Nucleus accumbens (tissue), 56 donors: Measurements from ENCODE around the gene LCE2A.
"Not testable (repeated sequence)": the region's sequence is repeated elsewhere in the genome, so short reads cannot be mapped to it uniquely, and the experiment has no call there.

ENCODE experiments used
- DNase-seq, 56 donors: peaks; one replicate each; lab custom pipeline; 2025; lab: John Stamatoyannopoulos, UW

Gene LCE2A, protein sequence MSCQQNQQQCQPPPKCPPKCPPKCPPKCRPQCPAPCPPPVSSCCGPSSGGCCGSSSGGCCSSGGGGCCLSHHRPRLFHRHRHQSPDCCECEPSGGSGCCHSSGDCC

DNA sequence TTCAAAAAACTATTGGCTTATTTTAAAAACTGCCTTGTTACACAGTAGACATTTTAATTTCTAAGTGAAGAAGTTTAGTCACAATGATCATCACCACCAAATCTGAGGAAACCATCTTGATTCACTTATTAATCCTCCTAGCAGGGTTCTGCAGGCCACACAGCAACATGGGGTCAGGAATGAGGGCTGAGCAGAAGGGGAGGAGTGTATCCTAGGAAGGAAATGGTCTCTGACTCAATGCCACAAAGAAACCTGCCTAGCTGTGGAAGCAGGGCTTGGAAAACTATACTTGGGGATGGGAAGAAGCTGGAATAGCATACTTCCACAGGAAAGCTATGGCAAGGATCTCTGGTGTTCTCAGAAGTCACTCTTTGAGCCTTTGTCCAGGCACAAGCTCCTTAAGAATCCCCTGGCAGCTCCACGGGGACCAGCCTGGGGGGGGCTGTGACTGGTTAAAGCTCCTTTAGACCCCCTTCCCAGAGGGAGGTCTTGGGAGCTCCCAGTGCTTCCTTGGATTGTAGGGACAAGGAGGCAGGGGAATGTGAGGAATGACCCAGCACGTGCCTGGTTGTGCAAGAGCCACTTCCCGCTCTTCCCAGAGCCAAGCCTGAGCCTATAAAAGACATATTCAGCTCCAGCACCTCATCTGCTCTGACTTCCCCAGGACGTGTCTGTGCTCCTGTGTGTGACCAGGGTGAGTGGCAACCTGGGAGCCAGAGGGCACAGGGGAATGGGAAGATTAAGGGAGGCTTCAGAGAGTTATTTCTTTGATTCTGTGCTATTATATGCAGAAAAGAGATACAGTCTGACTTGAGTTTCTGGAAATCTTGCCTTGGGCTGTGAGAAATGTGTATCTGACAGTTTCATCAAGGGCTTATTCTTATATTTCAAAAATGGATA lies at the start of gene LCE2A:
Gene LCE2A, plus strand, starts transcription at position 645 of the 900 bp plus-strand sequence. CDS start 557 bp downstream, outside the sequence.
- no peak for DNase-seq

DNA sequence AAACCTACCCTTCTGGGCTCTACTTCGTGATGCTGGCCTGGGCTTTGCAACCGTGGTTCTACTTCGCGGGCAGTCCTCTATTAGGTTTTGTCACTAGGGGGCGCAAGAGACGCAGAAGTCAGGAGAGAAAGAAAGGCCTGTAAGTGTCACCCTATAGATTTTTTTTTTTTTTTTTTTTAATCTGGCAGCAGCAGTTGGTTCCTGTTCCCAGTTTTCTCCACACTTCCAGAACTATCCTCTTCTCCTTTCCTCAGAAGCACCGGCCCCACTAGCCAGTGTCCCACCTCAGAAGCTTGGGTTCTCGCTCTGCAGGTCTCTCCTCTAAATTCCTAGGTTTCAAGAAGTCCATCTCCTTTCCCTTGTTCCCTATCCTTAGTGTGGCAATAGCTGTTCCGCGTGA lies 44.0 kb upstream of the LCE2A start:
- peak in 27 of 56 donors; percentile 0 to 35 (median 4) for DNase-seq

DNA sequence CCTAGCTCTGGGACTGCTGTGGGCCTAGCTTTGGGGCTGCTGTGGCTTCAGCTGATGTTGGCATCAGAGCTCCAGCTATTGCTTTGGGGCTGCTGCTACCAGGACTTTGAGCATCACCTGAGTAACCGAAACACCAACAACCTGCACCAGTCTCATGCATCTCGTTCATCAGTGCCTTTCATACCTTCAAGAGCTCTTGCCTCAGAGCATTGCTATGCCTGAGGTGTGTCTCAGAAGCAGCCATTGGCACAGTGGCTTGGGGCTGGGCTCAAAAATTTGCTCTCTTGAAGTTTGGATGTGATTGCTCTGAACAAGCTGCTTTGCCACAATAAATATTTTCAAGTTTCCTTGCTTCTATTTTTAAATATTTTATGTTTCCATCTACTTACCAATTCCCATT lies 41.7 kb upstream of the LCE2A start:
- no peak for DNase-seq

DNA sequence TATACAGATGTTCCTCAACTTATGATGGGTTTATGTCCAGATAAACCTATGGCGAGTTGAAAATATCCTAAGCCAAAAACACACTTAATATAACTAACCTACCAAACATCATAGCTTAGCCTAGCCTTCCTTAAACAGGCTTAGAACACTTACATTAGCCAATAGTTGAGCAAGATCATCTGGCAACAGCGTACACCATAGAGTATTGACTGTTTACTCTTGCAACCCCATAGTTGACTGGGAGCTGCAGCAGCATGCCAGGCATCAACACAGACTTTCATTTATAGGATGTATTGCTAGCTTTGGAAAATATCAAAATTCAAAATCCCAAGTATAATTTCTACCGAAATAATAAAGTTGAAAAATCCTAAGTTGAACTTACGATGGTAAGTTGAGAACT lies 40.5 kb upstream of the LCE2A start:
- no peak for DNase-seq

DNA sequence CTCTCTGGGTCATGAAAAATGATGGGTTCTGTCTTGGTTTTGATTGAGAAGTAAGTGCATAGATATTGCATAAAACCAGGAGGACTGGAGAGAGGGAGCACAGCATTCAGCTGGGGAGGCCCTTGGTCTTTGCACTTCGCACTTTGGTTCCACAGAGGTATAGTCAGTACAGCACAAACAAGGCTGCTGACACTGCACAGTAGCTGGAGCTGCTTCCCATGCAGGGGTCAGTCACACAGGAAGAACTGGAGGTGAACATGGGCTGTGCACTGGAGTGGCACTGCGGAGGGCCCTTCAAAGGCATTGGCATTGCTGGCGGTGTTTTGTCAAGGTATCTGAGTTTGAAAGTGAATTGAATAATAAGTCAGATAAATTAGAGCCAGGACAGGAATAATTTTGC lies 39.5 kb upstream of the LCE2A start:
- no peak for DNase-seq

DNA sequence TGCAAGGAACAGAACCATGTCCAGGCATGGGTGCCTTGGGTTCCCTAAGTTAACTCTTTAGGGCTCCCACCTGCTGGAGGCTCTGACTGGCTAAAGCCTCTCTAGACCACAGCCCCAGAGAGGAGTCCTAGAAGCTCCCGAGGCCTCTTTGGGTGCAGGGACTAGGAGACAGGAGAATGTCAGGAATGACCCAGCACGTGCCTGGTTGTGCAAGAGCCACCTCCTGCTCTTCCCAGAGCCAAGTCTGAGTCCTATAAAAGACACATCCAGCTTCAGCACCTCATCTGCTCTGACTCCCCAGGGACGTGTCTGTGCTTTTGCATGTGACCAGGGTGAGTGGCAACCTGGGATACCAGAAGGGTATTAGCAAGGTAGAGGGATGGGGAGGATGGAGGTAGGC lies 35.0 kb upstream of the LCE2A start, which contains the start of gene LCE2D:
Gene LCE2D, plus strand, starts transcription at position 283 of the 400 bp plus-strand sequence. CDS start 726 bp downstream, outside the sequence.
- no peak for DNase-seq

DNA sequence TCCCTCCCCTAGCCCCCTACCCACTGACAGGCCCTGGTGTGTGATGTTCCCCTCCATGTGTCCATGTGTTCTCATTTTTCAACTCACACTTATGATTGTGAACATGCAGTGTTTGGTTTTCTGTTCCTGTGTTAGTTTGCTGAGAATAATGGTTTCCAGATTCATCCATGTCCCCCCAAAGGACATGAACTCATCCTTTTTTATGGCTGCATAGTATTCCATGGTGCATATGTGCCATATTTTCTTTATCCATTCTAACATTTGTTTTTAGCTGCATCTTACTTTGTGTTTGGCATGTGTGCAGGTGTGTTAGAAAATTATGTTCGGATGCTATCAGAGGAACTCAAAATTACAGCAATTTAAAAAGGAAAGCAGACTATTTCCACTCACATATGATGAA lies 32.0 kb upstream of the LCE2A start:
- DNase-seq, result not testable (repeated sequence)

DNA sequence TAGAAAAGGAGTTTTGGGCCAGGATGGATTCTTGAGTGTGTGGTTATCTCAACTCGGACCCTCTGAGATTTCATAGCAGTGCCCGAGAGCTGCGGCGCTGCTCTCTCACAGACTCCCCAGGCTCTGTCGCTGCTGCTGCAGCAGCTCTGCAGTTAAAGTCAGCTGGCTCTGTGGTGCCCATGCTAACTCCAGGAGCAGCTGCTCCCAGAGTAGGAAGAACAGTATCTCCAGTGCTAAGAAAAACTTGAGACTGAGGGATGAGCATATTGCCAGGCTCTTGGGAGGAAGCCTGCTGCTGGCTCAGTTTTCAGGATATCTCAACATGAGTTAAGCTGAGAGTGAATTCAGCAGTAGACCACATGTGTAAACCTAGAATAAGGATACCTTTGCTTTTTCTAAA lies 30.5 kb upstream of the LCE2A start:
- DNase-seq, result no peak

DNA sequence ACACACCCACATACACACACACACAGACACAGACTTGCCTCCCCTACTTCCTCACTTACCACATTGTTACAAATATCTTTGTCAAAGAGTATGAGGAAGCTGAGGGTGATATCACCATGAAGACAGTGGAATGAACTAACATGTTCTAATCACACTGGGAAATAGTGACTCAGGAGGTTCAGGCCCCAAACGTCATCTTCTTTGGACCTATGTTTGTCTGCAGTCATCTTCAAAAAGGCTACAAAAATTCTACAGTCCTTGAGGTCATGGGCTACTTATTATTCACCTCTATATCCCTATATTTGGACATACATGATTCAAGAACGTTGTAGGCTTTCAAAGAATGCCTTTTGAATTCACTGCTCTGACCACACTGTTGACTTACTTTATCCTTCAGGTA lies 25.1 kb upstream of the LCE2A start:
- DNase-seq, result no peak

DNA sequence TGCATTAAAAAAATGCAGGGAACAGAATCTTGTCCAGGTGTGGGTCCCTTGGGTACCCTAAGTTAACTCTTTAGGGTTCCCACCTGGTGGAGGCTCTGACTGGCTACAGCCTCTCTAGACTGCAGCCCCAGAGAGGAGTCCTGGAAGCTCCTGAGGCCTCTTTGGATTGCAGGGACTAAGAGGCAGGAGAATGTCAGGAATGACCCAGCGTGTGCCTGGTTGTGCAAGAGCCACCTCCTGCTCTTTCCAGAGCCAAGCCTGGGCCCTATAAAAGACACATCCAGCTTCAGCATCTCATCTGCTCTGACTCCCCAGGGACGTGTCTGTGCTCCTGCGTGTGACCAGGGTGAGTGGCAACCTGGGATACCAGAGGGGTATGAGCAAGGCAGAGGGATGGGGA lies 23.2 kb upstream of the LCE2A start, which contains the start of gene LCE2C:
Gene LCE2C, plus strand, starts transcription at position 297 of the 400 bp plus-strand sequence. CDS start 737 bp downstream, outside the sequence.
- not testable (repeated sequence) for DNase-seq

DNA sequence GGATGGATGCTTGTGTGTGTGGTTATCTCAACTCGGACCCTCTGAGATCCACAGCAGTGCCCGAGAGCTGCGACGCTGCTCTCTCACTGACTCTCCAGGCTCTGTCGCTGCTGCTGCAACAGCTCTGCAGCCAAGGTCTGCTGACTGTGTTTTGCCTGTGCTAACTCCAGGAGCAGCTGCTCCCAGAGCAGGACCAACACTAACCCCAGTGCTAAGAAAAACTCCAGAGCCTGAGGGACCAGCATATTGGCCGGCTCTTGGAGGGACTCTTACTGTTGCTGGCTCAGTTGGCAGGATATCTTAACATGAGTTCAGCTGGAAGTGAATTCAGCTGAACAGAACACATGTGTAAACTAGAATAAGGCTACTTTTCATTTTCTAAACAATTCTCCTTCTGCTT lies 18.7 kb upstream of the LCE2A start:
- DNase-seq, result no peak

DNA sequence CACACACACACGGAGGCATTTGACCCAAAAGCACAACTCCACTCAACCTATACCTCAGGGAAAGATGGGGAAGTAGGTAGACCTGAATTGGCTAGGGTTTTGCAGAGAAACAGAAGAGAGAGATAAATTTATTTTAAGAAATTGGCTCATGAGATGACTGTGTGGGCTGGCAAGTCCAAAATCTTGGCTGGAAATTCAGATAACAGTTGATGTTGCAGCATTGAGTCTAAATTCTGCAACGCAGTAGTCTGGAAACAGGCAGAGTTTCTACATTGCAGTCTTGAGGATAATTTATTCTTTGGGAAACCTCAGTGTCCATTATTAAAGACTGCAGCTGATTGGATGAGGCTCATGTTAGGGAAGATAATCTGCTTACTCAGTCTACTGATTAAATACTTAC lies 16.5 kb upstream of the LCE2A start:
- DNase-seq, result no peak

DNA sequence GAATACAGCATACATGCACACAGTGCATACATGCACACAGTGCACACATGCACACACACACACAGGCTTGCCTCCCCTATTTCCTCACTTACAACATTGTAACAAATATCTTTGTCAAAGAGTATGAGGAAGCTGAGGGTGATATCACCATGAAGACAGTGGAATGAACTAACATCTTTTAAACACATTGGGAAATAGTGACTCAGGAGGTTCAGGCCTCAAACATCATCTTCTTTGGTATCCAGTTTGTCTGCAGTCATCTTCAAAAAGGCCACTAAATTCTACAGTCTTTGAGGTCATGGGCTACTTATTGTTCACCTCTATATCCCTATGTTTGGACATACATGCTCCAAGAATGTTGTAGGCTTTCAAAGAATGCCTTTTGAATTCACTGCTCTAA lies 14.3 kb upstream of the LCE2A start:
- DNase-seq, result no peak

DNA sequence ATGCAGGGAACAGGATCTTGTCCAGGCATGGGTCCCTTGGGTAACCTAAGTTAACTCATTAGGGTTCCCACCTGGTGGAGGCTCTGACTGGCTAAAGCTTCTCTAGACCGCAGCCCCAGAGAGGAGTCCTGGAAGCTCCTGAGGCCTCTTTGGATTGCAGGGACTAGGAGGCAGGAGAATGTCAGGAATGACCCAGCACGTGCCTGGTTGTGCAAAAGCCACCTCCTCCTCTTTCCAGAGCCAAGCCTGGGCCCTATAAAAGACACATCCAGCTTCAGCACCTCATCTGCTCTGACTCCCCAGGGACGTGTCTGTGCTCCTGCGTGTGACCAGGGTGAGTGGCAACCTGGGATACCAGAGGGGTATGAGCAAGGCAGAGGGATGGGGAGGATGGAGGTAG lies 12.3 kb upstream of the LCE2A start, which contains the start of gene LCE2B:
Gene LCE2B, plus strand, starts transcription at position 301 of the 400 bp plus-strand sequence. CDS start 721 bp downstream, outside the sequence.
- not testable (repeated sequence) for DNase-seq

DNA sequence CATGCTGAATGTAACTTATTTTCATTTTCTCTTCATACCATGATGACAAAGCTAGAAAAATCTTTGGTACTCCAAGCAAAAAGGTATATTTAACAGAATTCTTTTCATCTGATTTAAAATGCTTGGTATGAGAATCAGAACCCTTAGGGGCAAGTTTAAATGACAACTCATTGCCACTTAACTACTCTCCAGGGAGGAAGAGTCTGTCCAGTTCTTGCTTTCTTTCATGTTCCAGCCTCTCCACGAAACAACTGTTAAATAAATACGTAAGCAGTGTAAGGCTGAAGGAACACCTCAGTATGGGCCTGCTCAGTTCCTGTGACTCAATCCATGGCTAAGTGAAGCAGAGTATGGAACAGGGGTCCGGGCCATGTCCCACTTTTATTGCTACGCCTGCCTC lies 1.6 kb downstream of the LCE2A start:
- DNase-seq, result no peak

DNA sequence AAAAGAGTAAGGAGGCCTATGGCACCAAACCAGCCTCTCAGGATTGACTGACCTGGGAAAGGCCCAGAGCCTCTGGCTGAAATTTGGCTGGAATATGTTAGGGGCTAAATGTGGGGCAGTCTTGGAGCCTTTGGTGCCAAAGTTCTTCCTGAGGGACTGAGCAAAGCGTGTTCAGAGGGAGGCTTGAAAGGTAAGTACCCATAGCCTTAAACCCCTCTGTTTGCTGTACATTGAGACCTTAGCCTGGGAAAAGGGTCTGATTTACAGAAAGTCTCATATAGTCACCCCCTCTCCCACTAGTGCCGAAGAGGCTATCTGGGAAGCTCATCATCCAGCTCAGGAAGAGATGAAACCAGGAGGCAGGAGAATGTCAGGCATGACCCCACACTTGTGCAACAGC lies 9.7 kb downstream of the LCE2A start, which contains the start of gene LCE4A:
Gene LCE4A, plus strand, starts transcription at position 301 of the 400 bp plus-strand sequence. CDS start 916 bp downstream, outside the sequence.
- DNase-seq, result no peak

DNA sequence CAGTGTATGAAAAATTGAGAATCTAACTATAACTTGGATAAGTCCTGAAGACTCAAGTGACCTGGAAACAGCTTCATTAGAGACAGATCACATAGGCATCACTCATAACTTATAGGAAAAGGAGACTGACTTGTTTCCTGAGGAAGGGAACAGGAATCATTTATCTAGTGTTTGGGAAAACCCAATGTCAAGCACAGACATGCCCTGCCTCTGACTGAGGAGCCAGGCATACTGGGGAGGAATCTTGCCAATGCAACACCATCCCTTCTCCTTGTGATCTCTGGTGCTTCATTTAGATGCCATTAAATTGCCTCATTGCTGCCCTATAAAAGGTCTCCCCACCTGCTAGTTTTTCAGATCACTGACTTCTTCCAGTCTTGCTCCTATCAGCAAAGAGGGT lies 20.1 kb downstream of the LCE2A start:
- DNase-seq, result no peak

DNA sequence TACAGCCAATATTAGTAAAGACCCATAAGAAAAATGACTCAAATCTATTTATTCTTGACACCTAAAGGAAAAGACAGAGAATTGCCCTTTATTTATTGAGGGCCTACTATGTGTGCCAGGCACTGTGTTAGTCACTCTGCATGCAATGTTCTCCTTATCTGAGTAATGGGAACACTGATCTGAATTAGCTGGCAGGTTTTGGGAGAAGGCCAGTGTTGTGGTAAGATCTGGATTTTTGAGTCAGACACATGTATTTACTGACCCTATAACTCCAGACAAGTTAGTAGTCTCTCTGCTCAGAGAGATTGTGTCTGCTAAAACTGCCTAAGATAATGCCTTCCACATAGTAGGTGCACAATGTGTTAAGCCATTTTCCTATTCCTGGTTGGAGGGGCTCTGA lies 27.1 kb downstream of the LCE2A start:
- no peak for DNase-seq

DNA sequence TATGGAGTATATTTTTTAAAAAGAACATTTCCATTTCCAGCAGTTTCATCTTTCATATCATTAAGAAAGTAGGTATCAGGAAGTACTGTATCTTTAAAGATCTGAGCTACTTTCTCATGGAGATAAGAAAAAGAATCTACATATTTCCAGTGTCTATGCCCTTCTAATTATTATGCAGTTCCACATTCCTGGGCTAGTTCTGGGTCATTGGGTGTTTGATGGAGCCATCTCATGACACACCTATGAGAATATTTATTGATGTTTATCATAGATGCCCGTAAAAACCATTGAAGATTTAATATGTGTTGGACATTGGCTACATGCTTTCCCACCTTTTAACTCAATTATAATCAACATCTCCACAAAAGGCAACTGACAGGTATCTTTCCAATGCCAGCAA lies 30.8 kb downstream of the LCE2A start:
- DNase-seq, result no peak

DNA sequence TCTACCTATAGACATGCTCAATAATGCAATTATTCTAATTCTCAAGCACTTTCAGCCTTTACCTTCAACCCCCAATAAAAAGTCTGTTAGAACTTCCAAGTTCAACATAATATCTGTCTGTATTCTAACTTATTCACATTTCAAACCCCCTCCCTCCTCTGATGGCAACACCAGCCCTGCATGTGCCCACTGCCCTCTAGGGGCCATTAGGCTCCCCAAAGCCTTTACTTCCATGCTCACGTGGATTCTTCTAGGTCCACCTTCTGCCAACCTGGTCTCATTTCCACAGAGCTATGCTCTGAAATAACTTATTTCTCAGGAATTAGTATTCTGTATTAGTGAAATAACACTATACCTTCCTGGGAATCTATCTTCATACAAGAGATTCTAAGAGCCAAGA lies 37.5 kb downstream of the LCE2A start:
- DNase-seq, result no peak

DNA sequence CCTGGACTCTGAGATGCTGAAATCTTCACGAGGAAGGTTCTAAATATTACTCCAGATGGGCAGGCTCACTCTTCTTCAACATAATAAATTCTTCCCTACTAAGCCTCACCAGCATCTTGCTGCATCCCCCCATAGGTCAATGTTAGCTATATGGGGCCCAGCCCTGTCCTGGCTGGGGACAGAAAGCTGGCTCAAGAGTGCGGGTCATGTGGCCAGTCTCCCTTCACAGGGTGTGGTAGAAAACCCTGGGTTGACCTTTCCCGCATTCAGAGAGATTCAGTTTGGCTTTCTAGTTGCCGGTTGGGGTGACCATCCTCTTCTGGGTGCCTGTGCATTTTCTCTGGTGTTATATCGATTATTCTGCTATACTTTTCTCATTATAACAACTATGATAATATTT lies 39.9 kb downstream of the LCE2A start:
- DNase-seq, result no peak

DNA sequence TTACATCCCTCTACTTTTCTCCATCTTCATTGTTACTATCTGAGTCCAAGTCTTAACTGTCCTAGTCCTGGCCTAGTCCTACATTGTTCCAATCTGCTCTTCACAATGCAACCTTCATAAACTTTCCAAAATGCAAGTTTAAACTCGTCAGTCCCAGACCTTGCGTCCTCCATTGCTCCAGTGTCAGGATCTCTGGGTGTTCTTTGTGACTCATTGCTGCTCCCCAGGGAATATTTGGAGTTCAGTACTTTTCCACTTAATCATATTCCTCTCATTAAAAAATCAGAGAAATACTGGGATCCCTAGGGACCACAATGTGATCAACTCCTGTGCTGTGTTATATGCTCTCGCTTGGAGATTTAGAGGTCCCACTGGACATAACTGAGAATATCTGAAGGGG lies 41.7 kb downstream of the LCE2A start:
- no peak for DNase-seq
